Measurements from ENCODE around the gene DENND1B.

DNA sequence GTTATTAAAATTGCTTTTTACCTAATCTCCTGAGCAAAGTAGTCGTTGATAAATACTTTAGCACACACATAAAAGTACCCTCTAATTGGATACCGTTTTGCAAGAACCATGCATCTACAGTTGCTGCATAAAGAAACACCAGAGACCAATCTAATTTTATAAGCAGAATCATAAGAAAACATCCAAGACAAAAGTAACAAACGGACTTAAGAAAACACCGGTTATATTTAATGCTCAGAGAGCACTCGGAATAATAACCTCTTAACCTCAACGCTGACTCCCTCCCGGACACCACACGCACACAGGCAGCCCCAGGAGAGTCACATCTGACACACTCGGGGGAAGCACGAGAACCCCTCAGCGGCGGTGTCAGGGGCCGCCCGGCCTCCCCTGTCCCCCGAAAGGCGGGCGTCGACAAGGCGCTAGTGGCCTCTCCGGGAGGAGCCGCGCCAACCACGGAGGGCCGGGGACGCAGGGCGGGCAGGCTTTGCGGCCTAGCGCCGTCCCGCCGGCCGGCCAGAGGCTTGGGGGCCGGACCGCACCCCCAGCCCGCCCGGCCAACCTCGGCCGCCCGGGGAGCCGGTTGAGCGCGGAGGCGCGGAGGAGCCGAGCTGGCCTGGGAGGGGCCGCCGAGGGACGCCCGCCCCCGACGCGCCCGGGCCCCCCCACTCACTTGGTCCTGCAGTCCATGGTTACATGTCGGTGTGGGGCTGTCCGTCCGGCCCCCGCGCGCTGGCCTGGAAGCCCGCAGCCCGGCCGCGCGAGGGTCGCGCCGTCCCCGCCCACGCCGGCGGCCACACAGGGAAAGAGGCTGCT, 606 bp downstream of the DENND1B start:
- TF ChIP-seq CTCF (IDR thresholded peaks at IDR 0.05; ENCODE audit: control extremely low read depth in 1 of 3, insufficient read depth in 1 of 3, low read depth in 1 of 3, low read length in 3 of 3): no peak
- TF ChIP-seq POLR2AphosphoS5 (IDR thresholded peaks at IDR 0.05; ENCODE audit: low read depth, low read length): no peak
- no peak for TF ChIP-seq TBP (IDR thresholded peaks at IDR 0.05; ENCODE audit: low read depth, low read length)
- no peak for TF ChIP-seq SP1 (IDR thresholded peaks at IDR 0.05; ENCODE audit: low read depth, low read length)
- TF ChIP-seq NRF1 (IDR thresholded peaks at IDR 0.05; ENCODE audit: low read depth, low read length): no peak
- no peak for TF ChIP-seq POLR2A (IDR thresholded peaks at IDR 0.05; ENCODE audit: control extremely low read depth in 1 of 2, low read depth in 2 of 2, low read length in 2 of 2)
- no peak for TF ChIP-seq BCL11A (IDR thresholded peaks at IDR 0.05; ENCODE audit: low read depth in 2 of 2, low read length in 2 of 2)
- no peak for TF ChIP-seq CHD2 (IDR thresholded peaks at IDR 0.05; ENCODE audit: low read length)
- no peak for TF ChIP-seq EZH2 (IDR thresholded peaks at IDR 0.05; ENCODE audit: low read depth, low read length, severe bottlenecking)
- no peak for TF ChIP-seq SP4 (IDR thresholded peaks at IDR 0.05; ENCODE audit: low read length)
- TF ChIP-seq, protein P1, sequence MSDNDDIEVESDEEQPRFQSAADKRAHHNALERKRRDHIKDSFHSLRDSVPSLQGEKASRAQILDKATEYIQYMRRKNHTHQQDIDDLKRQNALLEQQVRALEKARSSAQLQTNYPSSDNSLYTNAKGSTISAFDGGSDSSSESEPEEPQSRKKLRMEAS (IDR thresholded peaks at IDR 0.05): 0 out of 2 replicates have a peak, but pooled peaks have one; percentile 52
- TF ChIP-seq TAF7 (optimal IDR thresholded peaks at IDR 0.05; ENCODE audit: borderline replicate concordance, low read depth, low read length): no peak
- TF ChIP-seq SIRT6 (IDR thresholded peaks at IDR 0.05; ENCODE audit: low read length): no peak
- TF ChIP-seq, protein P2, sequence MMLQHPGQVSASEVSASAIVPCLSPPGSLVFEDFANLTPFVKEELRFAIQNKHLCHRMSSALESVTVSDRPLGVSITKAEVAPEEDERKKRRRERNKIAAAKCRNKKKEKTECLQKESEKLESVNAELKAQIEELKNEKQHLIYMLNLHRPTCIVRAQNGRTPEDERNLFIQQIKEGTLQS (IDR thresholded peaks at IDR 0.05; ENCODE audit: insufficient read depth, low read depth, low read length): no peak

All from H1 (cell line).